Measurements from ENCODE around the gene RPS6KB1.

DNA sequence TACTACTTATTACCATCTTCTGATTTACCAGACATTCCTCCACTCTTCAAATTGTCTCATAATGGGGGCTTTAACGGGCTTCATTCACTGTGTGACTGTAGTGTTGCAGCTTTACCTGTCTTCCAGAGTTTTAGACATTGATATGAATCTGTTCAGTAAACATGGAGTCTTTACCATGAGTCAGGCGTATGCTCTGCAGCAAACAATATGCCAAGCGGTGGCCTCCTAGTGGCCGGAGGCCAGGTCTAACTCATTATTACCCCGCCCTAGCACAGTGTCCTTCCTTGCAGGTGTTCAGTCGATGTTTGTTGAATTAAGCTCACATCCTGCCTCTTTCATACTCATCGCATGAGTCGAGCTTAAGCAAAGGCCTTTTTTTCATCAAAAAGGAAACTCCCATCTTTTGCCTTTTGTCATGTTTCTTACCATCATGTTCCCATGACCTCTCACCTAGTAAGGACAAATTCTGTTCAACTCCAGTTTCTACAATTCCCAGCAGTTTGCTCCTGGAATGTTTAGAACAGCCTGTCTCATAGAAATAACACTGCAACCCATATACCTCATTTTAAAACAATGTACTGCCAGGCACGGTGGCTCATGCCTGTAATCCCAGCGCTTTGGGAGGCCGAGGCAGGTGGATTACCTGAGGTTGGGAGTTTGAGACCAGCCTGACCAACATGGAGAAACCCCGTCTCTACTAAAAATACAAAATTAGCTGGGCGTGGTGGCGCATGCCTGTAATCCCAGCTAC is 39.6 kb upstream of the RPS6KB1 start:
- TF ChIP-seq GTF2F1 (IDR thresholded peaks at IDR 0.05; ENCODE audit: low read depth, low read length) (no peak), EP300 (IDR thresholded peaks at IDR 0.05; ENCODE audit: low read length) (no peak), ZHX1 (conservative IDR thresholded peaks at IDR 0.05; ENCODE audit: low read length) (no peak), SRSF7 (optimal IDR thresholded peaks at IDR 0.05; ENCODE audit: low read depth, low read length) (no peak), SAFB2 (IDR thresholded peaks at IDR 0.05; ENCODE audit: borderline replicate concordance, low read depth, low read length, severe bottlenecking) (no peak), EZH2 (IDR thresholded peaks at IDR 0.05; ENCODE audit: borderline replicate concordance, low read depth, low read length) (no peak), POLR2A (conservative IDR thresholded peaks at IDR 0.05) (no peak), ATF1 (CRISPR knock-in tag; IDR thresholded peaks at IDR 0.05) (no peak), ATF1 (tag; IDR thresholded peaks at IDR 0.05) (no peak), SMARCA4 (IDR thresholded peaks at IDR 0.05) (no peak), POLR2AphosphoS5 (IDR thresholded peaks at IDR 0.05; ENCODE audit: control insufficient read depth, insufficient read depth, low read depth, low read length) (no peak)
